Measurements from ENCODE around the gene DHX57. TPM values are rescaled to one million over a fixed set of nuclear protein-coding genes. Genes with fewer than 3 reads are reported as not detected.

DHX57 gene, protein sequence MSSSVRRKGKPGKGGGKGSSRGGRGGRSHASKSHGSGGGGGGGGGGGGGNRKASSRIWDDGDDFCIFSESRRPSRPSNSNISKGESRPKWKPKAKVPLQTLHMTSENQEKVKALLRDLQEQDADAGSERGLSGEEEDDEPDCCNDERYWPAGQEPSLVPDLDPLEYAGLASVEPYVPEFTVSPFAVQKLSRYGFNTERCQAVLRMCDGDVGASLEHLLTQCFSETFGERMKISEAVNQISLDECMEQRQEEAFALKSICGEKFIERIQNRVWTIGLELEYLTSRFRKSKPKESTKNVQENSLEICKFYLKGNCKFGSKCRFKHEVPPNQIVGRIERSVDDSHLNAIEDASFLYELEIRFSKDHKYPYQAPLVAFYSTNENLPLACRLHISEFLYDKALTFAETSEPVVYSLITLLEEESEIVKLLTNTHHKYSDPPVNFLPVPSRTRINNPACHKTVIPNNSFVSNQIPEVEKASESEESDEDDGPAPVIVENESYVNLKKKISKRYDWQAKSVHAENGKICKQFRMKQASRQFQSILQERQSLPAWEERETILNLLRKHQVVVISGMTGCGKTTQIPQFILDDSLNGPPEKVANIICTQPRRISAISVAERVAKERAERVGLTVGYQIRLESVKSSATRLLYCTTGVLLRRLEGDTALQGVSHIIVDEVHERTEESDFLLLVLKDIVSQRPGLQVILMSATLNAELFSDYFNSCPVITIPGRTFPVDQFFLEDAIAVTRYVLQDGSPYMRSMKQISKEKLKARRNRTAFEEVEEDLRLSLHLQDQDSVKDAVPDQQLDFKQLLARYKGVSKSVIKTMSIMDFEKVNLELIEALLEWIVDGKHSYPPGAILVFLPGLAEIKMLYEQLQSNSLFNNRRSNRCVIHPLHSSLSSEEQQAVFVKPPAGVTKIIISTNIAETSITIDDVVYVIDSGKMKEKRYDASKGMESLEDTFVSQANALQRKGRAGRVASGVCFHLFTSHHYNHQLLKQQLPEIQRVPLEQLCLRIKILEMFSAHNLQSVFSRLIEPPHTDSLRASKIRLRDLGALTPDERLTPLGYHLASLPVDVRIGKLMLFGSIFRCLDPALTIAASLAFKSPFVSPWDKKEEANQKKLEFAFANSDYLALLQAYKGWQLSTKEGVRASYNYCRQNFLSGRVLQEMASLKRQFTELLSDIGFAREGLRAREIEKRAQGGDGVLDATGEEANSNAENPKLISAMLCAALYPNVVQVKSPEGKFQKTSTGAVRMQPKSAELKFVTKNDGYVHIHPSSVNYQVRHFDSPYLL (N-terminal part only)
- total RNA-seq = 21.9 TPM

DNA sequence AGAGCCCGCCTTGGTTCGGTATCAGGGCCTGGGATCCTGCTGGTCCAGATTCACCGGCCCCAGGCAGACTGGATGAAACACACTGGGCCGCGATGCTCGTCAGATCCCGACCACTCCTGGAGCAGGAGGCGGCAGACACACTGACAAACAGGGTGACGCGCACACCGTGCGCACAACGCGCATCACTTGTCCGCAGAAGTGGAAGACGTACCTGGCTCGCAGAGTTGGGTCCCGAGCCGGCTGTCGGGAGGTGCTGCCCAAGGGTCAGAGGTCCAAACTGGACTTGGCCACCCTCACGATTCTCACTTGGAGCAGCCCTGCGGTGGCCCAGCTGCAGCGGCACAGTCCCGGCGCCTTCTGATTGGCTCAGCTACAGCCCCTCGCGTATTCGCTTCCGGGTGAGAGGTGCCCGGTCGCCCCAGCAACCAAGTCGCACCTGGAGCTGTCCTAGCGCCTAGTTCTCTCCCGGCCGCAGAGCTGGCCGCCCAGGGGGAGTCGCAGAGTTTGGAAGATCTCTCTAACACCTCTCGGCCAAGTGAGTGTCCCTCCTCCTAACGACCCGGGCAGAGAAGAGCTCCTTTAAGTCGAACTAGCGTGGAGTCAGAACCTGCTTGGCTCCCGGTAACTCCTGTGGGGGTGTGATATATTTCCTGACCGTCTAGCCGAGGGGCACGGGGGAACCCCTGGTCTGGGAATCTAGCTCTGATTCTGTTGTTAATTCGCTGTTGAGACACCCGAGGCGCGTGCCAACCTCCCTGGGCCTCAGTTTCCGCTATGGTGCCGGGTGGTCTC is at the start of gene DHX57, which contains the start of gene MORN2:
Gene DHX57 (minus strand): TSS at position 359 of the 792 bp plus-strand sequence. CDS start 7,529 bp downstream, outside the sequence.
Gene MORN2 (plus strand): TSS at position 401 of the 792 bp plus-strand sequence.
- Histone ChIP-seq H3K4me1 (ENCODE audit: control insufficient read depth in 3 of 3, insufficient read depth in 3 of 3, low read length in 3 of 3) (peaks cover 12 to 20% (median 13%) of the 10 kb centered on the region in 3 donors), H3K27ac (ENCODE audit: low read depth, low read length) (peak within 1 kb of the TSS; percentile 9), H3K27me3 (ENCODE audit: control insufficient read depth in 3 of 3, insufficient read depth in 3 of 3, low read length in 3 of 3) (no peaks in the 10 kb centered on the region), H3K36me3 (ENCODE audit: control insufficient read depth in 3 of 3, insufficient read depth in 3 of 3, low read length in 3 of 3) (peaks cover 0 to 4% (median 0%) of the 10 kb centered on the region in 3 donors), H3K9ac (ENCODE audit: low read depth in 1 of 3, low read length in 3 of 3) (peak within 1 kb of the TSS; percentile 86 to 94 (median 91)), H3K9me3 (ENCODE audit: control insufficient read depth in 3 of 3, low read length in 3 of 3) (no peaks in the 10 kb centered on the region), H3K4me3 (ENCODE audit: low read length in 3 of 3) (peak within 1 kb of the TSS; percentile 98 to 100 (median 98))

DNA sequence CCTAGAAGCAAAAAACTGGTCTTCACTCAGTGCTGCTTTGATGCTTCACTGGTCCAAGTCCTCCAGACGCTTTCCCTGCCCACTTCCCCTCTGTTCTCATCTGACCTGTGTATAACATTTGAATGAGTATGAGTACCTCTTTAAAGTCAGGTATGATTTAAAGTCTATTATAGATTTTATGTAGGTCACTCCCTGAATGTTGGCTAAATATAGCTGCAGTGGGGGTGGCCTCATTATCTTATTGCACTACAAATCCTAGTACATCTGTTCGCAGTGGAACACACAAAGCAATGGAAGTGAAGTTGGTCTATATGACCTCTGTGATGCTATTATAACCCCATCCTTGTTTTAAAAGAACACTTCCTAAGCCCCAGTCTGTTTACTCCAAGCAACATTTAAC is 47.2 kb upstream of the DHX57 start:
- H3K27ac ChIP-seq (ENCODE audit: low read depth, low read length) = peak overlapping the region; percentile 1
- no peaks in the 10 kb centered on the region for H3K9me3 ChIP-seq (ENCODE audit: control insufficient read depth in 3 of 3, low read length in 3 of 3)
- no peak overlapping the region for H3K4me3 ChIP-seq (ENCODE audit: low read length in 3 of 3)
- peaks cover 0 to 6% (median 4%) of the 10 kb centered on the region in 3 donors for H3K4me1 ChIP-seq (ENCODE audit: control insufficient read depth in 3 of 3, insufficient read depth in 3 of 3, low read length in 3 of 3)
- H3K27me3 ChIP-seq (ENCODE audit: control insufficient read depth in 3 of 3, insufficient read depth in 3 of 3, low read length in 3 of 3) = no peaks in the 10 kb centered on the region
- H3K9ac ChIP-seq (ENCODE audit: low read depth in 1 of 3, low read length in 3 of 3) = no peak overlapping the region
- no peaks in the 10 kb centered on the region for H3K36me3 ChIP-seq (ENCODE audit: control insufficient read depth in 3 of 3, insufficient read depth in 3 of 3, low read length in 3 of 3)

DNA sequence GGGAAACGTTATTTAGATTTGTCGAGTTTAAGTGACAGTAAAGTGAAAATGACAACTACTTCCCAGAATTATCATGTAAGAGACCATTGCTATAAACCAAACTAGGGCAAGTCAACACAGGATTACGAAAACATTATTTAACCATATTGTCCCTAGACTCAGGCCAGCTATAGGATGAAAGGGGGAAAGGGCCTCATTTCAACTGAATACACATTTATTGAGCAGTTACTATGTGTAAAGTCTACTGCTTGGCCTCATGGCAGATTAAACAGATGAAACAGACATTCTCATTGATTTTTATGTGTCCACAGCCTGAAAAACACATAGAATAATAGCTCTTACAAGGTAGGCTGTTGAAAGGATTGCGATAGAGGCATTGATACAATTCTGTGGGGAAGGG is 46.7 kb upstream of the DHX57 start:
- no peak overlapping the region for H3K4me3 ChIP-seq (ENCODE audit: low read length in 3 of 3)
- no peaks in the 10 kb centered on the region for H3K36me3 ChIP-seq (ENCODE audit: control insufficient read depth in 3 of 3, insufficient read depth in 3 of 3, low read length in 3 of 3)
- no peaks in the 10 kb centered on the region for H3K9me3 ChIP-seq (ENCODE audit: control insufficient read depth in 3 of 3, low read length in 3 of 3)
- no peaks in the 10 kb centered on the region for H3K27me3 ChIP-seq (ENCODE audit: control insufficient read depth in 3 of 3, insufficient read depth in 3 of 3, low read length in 3 of 3)
- H3K27ac ChIP-seq (ENCODE audit: low read depth, low read length) = no peak overlapping the region
- peaks cover 0 to 6% (median 4%) of the 10 kb centered on the region in 3 donors for H3K4me1 ChIP-seq (ENCODE audit: control insufficient read depth in 3 of 3, insufficient read depth in 3 of 3, low read length in 3 of 3)
- no peak overlapping the region for H3K9ac ChIP-seq (ENCODE audit: low read depth in 1 of 3, low read length in 3 of 3)

DNA sequence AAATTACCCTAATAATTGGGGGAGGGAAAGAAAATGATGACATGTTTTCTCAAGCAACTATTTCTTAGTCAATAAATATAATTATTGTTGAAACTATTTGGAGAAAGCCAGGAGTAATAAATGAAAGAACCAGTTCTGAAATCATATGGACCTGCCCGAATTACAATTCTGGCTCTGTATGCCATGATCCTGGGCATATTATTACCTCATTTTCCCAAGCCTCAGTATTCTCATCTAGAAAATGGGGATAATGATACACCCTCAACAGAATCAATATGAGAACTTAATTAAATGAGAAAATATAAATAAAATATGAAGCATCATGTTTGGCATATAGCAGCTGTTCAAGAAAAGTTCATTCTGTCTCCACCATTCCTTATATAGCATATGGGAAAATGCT is 36.9 kb upstream of the DHX57 start:
- no peaks in the 10 kb centered on the region for H3K36me3 ChIP-seq (ENCODE audit: control insufficient read depth in 3 of 3, insufficient read depth in 3 of 3, low read length in 3 of 3)

DNA sequence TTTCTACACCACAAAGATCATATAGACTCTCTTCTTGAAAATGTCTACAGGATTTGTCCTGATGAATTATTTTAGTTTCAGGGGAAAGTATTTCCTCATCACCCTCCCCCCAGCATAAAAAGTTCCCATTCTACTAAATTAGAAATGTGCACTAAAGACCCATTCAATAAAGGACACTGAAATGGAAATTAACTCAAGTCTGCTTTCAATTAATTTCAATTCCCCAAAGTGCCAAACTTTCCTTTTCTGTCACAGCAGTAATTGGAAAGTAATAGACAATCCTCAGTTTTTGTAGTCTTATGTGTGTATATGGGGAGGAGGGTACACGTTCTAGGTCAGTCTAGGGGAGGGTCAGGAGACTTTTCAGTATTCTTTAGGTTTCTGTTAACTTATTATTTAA is 35.5 kb upstream of the DHX57 start:
- no peak overlapping the region for H3K9ac ChIP-seq (ENCODE audit: low read depth in 1 of 3, low read length in 3 of 3)
- no peaks in the 10 kb centered on the region for H3K9me3 ChIP-seq (ENCODE audit: control insufficient read depth in 3 of 3, low read length in 3 of 3)
- H3K36me3 ChIP-seq (ENCODE audit: control insufficient read depth in 3 of 3, insufficient read depth in 3 of 3, low read length in 3 of 3) = no peaks in the 10 kb centered on the region
- no peak overlapping the region for H3K27ac ChIP-seq (ENCODE audit: low read depth, low read length)
- H3K4me1 ChIP-seq (ENCODE audit: control insufficient read depth in 3 of 3, insufficient read depth in 3 of 3, low read length in 3 of 3) = peaks cover 0 to 3% (median 0%) of the 10 kb centered on the region in 3 donors
- no peaks in the 10 kb centered on the region for H3K27me3 ChIP-seq (ENCODE audit: control insufficient read depth in 3 of 3, insufficient read depth in 3 of 3, low read length in 3 of 3)
- no peak overlapping the region for H3K4me3 ChIP-seq (ENCODE audit: low read length in 3 of 3)

More for the DNA sequence above, 36.9 kb upstream of the DHX57 start:
- H3K27me3 ChIP-seq (ENCODE audit: control insufficient read depth in 3 of 3, insufficient read depth in 3 of 3, low read length in 3 of 3) = no peaks in the 10 kb centered on the region
- no peak overlapping the region for H3K4me3 ChIP-seq (ENCODE audit: low read length in 3 of 3)
- H3K9me3 ChIP-seq (ENCODE audit: control insufficient read depth in 3 of 3, low read length in 3 of 3) = no peaks in the 10 kb centered on the region
- no peak overlapping the region for H3K9ac ChIP-seq (ENCODE audit: low read depth in 1 of 3, low read length in 3 of 3)
- peaks cover 0 to 3% (median 0%) of the 10 kb centered on the region in 3 donors for H3K4me1 ChIP-seq (ENCODE audit: control insufficient read depth in 3 of 3, insufficient read depth in 3 of 3, low read length in 3 of 3)
- peak overlapping the region; percentile 16 for H3K27ac ChIP-seq (ENCODE audit: low read depth, low read length)

DNA sequence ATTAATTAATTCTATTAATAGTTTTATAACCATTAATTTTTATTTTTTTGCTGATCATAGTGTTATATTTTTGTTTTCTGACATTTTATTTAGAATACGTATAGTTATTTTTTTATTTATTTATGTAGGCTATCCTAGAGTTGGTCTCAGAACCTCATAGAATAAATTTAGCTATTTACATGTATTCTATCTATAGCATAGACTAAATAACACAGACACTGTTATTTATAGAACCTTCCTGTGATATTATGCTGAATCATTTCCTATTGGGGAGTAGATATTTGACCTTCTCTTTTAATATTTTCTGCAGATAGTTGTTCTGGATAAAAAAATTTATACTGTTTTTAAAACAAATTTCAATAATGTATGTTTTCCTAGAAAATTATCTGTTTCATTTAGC is 34.1 kb upstream of the DHX57 start:
- no peaks in the 10 kb centered on the region for H3K36me3 ChIP-seq (ENCODE audit: control insufficient read depth in 3 of 3, insufficient read depth in 3 of 3, low read length in 3 of 3)
- H3K27me3 ChIP-seq (ENCODE audit: control insufficient read depth in 3 of 3, insufficient read depth in 3 of 3, low read length in 3 of 3) = no peaks in the 10 kb centered on the region
- H3K4me1 ChIP-seq (ENCODE audit: control insufficient read depth in 3 of 3, insufficient read depth in 3 of 3, low read length in 3 of 3) = peaks cover 0 to 3% (median 0%) of the 10 kb centered on the region in 3 donors
- H3K4me3 ChIP-seq (ENCODE audit: low read length in 3 of 3) = no peak overlapping the region
- no peaks in the 10 kb centered on the region for H3K9me3 ChIP-seq (ENCODE audit: control insufficient read depth in 3 of 3, low read length in 3 of 3)
- H3K9ac ChIP-seq (ENCODE audit: low read depth in 1 of 3, low read length in 3 of 3) = no peak overlapping the region
- no peak overlapping the region for H3K27ac ChIP-seq (ENCODE audit: low read depth, low read length)

DNA sequence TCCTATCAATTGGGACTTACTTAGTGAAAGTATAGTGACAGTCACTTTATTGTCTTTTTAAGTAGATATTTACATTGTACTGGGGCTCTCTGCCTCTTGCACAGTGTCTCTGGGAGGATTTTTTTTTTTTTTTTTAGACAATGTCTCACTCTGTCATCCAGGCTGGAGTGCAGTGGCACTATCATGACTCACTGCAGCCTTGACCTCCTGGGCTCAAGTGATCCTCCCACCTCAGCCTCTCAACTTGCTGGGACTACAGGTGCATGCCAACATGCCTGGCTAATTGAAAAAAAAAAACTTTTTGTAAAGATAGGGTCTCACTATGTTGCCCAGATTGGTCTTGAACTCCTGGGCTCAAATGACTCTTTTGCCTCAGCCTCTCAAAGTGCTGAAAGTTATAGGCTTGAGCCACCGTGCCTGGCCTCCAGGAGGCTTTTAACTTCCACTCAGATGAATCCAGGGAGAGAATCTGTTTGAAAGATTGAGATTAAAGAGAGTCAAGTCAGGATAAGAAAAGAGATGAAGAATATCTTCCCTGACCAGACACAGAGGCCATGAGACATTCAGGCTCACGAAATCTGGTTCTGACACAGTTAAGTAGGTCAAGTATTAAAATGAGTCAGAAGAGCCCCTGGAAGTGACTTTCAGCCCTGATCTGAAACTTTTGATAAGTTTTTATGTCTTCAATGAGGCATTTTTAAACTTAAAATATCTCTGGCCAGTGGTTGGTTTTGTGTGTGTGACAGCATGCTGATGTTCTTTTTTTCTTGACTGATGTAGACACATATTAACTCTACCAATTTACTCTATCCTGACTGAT is 32.2 kb upstream of the DHX57 start:
- Histone ChIP-seq H3K36me3 (ENCODE audit: control insufficient read depth in 3 of 3, insufficient read depth in 3 of 3, low read length in 3 of 3) (no peaks in the 10 kb centered on the region), H3K9ac (ENCODE audit: low read depth in 1 of 3, low read length in 3 of 3) (no peak overlapping the region), H3K9me3 (ENCODE audit: control insufficient read depth in 3 of 3, low read length in 3 of 3) (no peaks in the 10 kb centered on the region), H3K27ac (ENCODE audit: low read depth, low read length) (no peak overlapping the region), H3K4me1 (ENCODE audit: control insufficient read depth in 3 of 3, insufficient read depth in 3 of 3, low read length in 3 of 3) (peaks cover 0 to 3% (median 0%) of the 10 kb centered on the region in 3 donors), H3K4me3 (ENCODE audit: low read length in 3 of 3) (no peak overlapping the region), H3K27me3 (ENCODE audit: control insufficient read depth in 3 of 3, insufficient read depth in 3 of 3, low read length in 3 of 3) (no peaks in the 10 kb centered on the region)

DNA sequence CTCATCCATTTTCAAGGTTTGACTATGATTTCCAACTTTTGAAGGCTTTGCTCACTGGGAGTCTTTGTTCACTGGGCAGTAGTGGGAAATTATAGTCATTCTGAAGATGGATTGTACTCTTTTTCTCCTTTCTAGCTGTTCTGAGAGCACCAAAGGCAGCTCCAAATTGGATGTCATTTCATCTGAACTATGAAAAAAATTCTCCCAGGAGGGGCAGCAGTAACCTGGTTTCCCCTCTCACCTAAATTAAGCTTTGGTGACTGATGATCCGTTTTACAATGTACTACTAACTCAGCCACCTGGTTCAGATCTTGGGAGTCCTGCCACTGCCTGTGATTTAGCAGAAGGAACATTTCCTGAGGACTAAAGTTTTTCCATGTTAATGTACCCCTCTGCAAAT is 31.5 kb upstream of the DHX57 start:
- Histone ChIP-seq H3K9ac (ENCODE audit: low read depth in 1 of 3, low read length in 3 of 3) (no peak overlapping the region), H3K27me3 (ENCODE audit: control insufficient read depth in 3 of 3, insufficient read depth in 3 of 3, low read length in 3 of 3) (no peaks in the 10 kb centered on the region), H3K4me1 (ENCODE audit: control insufficient read depth in 3 of 3, insufficient read depth in 3 of 3, low read length in 3 of 3) (peaks cover 0 to 3% (median 0%) of the 10 kb centered on the region in 3 donors), H3K36me3 (ENCODE audit: control insufficient read depth in 3 of 3, insufficient read depth in 3 of 3, low read length in 3 of 3) (no peaks in the 10 kb centered on the region), H3K27ac (ENCODE audit: low read depth, low read length) (no peak overlapping the region), H3K9me3 (ENCODE audit: control insufficient read depth in 3 of 3, low read length in 3 of 3) (no peaks in the 10 kb centered on the region), H3K4me3 (ENCODE audit: low read length in 3 of 3) (no peak overlapping the region)
